Mucosa of descending colon (tissue), 3 donors: ENCODE results near the gene DKKL1. TPM values are rescaled to one million over a fixed set of nuclear protein-coding genes. Genes with fewer than 3 reads are reported as not detected.

Experiments
- ATAC-seq: fragments of 200-7000 bp; cut with Tn5 transposase; one replicate; pipeline ENCODE4 v1.9.1; 2020; ENCODE audit warnings: mild to moderate bottlenecking, moderate library complexity
- DNase-seq, 3 donors: peaks; one replicate each; pipeline ENCODE4 v3.0.0-alpha.2; 2020
- H3K36me3 ChIP-seq: fragments of 200-600 bp; one replicate; pipeline ENCODE4 v1.8.0; 2021; ENCODE audit warnings: low read depth, mild to moderate bottlenecking
- H3K4me1 ChIP-seq: fragments of 200-600 bp; one replicate; pipeline ENCODE4 v1.8.0; 2021; ENCODE audit warnings: low read depth, mild to moderate bottlenecking
- H3K4me3 ChIP-seq: fragments of 200-600 bp; one replicate; pipeline ENCODE4 v1.8.0; 2021; ENCODE audit warnings: mild to moderate bottlenecking
- H3K9me3 ChIP-seq: fragments of 200-600 bp; one replicate; pipeline ENCODE4 v1.8.0; 2021; ENCODE audit warnings: mild to moderate bottlenecking
- intact Hi-C, 2 donors: fragments of 100-400 bp; cut with DNase I in 1 of 2; cut with micrococcal nuclease in 1 of 2; formaldehyde crosslinking; loops; one replicate each; pipeline versions ENCODE4 v1.11.0 to v1.11.1; 2022; cut with DNase I, micrococcal nuclease
- total RNA-seq, 3 donors: library from RNA; stranded (reverse); fragmentation: NEBNext Ultra II Directional in 2 of 3; extraction: Animal tissue kit (Norgen Biotek cat#: 25700) in 2 of 3; gene quantifications; one replicate each; pipeline versions ENCODE4 v1.2.1 to v1.2.4, GENCODE V29; 2021 to 2023
- TF ChIP-seq, protein P1 (sequence below): fragments of 200-600 bp; IDR thresholded peaks from one replicate; pipeline ENCODE4 v1.8.0; 2022; ENCODE audit warnings: antibody characterized with exemption, mild to moderate bottlenecking
- donor health status: DM: no; HTN: no; CAD: no; lungs with moderate emphysema.
- donor health status: DM: no; HTN: no; CAD: no.
- donor health status: DM: no; HTN: yes; CAD: no.

The DKKL1 gene
- total RNA-seq, 3 donors from 2014 or later = 0.44 TPM; not detected in 2

DNA sequence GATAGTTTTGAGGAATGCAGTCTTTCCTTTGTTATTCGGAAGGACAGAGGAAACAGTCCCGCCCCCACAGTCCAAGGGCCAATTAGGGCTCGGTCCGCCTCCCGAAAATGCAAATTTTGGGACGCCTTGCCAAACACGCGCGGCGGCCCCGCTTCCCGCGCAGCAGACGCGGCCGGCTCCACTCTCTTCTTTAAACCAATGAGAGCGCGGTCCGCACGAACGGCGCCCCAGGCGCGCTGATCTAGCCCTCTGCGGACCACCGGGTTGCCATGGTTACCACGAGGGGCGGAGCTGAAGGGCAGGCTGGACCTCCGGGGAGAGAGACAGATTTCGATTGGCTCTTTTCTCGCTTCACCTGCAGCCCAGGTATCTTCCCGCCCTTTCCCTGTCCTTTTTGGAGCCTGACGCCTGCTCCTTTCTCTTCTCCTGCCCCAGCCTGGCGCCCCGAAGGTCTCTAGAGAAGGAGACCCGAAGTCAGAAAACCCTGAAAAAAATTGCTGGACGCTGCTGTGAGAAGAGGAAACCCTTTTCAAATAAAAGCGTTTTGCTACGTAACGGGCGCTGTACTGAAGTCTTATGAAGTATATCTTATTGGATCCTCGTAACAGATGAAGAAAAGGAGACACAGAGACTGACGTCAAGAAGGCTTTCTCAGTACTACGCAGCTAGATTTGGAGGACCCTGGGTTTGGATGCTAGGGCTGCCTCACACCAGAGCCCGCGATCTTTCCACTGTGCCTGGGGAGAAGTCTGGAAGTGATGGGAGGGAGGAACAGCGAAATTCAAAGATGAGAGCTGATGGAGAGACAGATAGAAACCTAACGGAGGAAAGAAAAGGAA lies 57.6 kb downstream of the DKKL1 start:
- intact Hi-C loops = no loop called here
- ATAC-seq (peak; percentile 74), DNase-seq (peak in 2 of 3 donors; percentile 56 to 66)
- TF ChIP-seq, protein P1, sequence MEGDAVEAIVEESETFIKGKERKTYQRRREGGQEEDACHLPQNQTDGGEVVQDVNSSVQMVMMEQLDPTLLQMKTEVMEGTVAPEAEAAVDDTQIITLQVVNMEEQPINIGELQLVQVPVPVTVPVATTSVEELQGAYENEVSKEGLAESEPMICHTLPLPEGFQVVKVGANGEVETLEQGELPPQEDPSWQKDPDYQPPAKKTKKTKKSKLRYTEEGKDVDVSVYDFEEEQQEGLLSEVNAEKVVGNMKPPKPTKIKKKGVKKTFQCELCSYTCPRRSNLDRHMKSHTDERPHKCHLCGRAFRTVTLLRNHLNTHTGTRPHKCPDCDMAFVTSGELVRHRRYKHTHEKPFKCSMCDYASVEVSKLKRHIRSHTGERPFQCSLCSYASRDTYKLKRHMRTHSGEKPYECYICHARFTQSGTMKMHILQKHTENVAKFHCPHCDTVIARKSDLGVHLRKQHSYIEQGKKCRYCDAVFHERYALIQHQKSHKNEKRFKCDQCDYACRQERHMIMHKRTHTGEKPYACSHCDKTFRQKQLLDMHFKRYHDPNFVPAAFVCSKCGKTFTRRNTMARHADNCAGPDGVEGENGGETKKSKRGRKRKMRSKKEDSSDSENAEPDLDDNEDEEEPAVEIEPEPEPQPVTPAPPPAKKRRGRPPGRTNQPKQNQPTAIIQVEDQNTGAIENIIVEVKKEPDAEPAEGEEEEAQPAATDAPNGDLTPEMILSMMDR = no peak
- Histone ChIP-seq H3K36me3 (no peaks in the 10 kb centered on the region), H3K9me3 (no peaks in the 10 kb centered on the region), H3K4me3 (no peak overlapping the region), H3K4me1 (peaks cover 5% of the 10 kb centered on the region)

- Histone ChIP-seq H3K4me3 (no peak overlapping the region), H3K4me1 (peaks cover 5% of the 10 kb centered on the region), H3K9me3 (no peaks in the 10 kb centered on the region), H3K36me3 (no peaks in the 10 kb centered on the region)
- TF ChIP-seq, protein P1 = no peak
- intact Hi-C loops = no loop called here
- ATAC-seq (no peak), DNase-seq (no peak)
Observed at GRCh38 chr19:49421878-49422202, 58.2 kb downstream of the DKKL1 start.

DNA sequence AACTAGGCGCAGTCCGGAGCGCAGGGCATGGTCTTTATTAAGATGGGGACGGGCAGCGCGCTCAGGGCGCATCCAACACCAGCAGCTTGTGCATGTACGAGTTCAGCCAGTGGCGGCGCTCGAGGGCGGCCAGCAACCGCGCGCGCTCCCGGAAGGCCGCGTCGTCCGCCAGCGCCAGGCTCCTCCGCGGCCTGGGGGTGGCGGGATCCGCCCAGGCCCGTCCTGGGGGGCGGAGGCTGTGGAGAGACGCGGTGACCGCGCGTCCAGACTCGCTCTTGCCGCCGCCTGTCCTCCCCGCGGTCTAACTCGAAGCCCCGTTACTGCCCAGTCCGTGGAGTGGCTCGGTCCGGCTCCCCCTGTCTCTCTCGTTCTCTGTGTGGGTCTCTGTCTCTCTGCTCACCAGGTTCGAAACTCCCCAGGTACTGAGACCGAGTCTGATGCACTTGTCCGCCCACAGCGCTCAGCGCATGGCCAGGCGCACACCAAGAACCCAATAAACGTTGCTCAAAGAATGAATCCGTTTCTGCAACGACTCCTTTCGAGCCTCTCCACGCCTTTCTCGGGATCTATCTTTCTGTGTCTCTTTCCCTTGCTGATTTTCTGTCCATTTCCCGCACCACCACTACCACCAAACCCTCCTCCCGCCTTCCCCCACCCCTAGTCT lies 58.9 kb downstream of the DKKL1 start:
- no peaks in the 10 kb centered on the region for H3K36me3 ChIP-seq
- DNase-seq (peak in 2 of 3 donors; percentile 29 to 60), ATAC-seq (peak; percentile 77)
- intact Hi-C loops = no loop called here
- no peak overlapping the region for H3K4me3 ChIP-seq
- peaks cover 5% of the 10 kb centered on the region for H3K4me1 ChIP-seq
- no peaks in the 10 kb centered on the region for H3K9me3 ChIP-seq
- TF ChIP-seq, protein P1 = no peak

- TF ChIP-seq, protein P1 = no peak
- DNase-seq (no peak), ATAC-seq (no peak)
- Histone ChIP-seq H3K36me3 (no peaks in the 10 kb centered on the region), H3K4me3 (no peak within 1 kb of the TSS), H3K9me3 (no peaks in the 10 kb centered on the region), H3K4me1 (peaks cover 9% of the 10 kb centered on the region)
- intact Hi-C loops = no loop called here
Observed at GRCh38 chr19:49423071-49423984, 59.7 kb downstream of the DKKL1 start, which contains the start of gene PTH2. TSS of gene PTH2 (minus strand) at chr19:49423441. CDS start at chr19:49423339, 102 bp downstream.

DNA sequence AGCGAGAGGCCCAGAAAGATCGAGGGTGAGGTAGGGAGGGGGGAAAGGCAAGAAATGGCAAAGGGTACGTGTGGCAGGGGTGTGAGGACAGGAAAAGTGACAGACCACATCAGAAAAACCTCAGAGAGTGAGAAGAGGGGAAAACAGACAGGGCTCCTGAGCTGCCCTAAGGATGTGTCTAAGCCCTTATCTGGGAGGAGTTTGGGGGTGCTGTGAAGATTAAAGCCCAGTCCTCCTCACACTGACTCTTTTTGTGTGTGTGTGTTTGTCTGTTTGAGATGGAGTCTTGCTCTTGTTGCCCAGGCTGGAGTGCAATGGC lies 60.3 kb downstream of the DKKL1 start:
- Histone ChIP-seq H3K4me1 (peaks cover 10% of the 10 kb centered on the region), H3K36me3 (no peaks in the 10 kb centered on the region), H3K9me3 (no peaks in the 10 kb centered on the region), H3K4me3 (no peak overlapping the region)
- TF ChIP-seq, protein P1 = no peak
- ATAC-seq (no peak), DNase-seq (no peak)
- intact Hi-C loops = no loop called here

Other genes starting within 250 kb of the DKKL1 start
- 10 to 100 TPM in 2 of 3 donors, 1 to 10 TPM in 1; 7.2 to 20.4 (median 11.7) TPM for gene LIN7B, start 249.5 kb upstream of the DKKL1 start, total RNA-seq
- gene C19orf73, start 244.7 kb upstream of the DKKL1 start, total RNA-seq = 1 to 10 TPM; 1.8 to 3.2 (median 2.1) TPM
- 10 to 100 TPM; 15.1 to 21.4 (median 19.6) TPM for gene PPFIA3, start 244.3 kb upstream of the DKKL1 start, total RNA-seq
- 1 to 10 TPM in 2 of 3 donors, under 1 TPM in 1; 0.73 to 1.9 (median 1.2) TPM for gene HRC, start 208.5 kb upstream of the DKKL1 start, total RNA-seq
- gene TRPM4, start 206.1 kb upstream of the DKKL1 start, total RNA-seq = 100 to 1,000 TPM; 182 to 398 (median 274) TPM
- 1 to 10 TPM in 1 of 3 donors, under 1 TPM in 2; 0.36 to 3.7 (median 0.52) TPM for gene SLC6A16, start 38.7 kb upstream of the DKKL1 start, total RNA-seq
- gene CD37, start 28.5 kb upstream of the DKKL1 start, total RNA-seq = 10 to 100 TPM in 2 of 3 donors, 1 to 10 TPM in 1; 5.6 to 11.2 (median 10.1) TPM
- 10 to 100 TPM in 2 of 3 donors, 1 to 10 TPM in 1; 9.8 to 64.0 (median 21.8) TPM for gene TEAD2, start 1.5 kb upstream of the DKKL1 start, total RNA-seq
- gene KASH5, start 24.4 kb downstream of the DKKL1 start, total RNA-seq = not detected
- gene PTH2, start 59.6 kb downstream of the DKKL1 start, total RNA-seq = not detected
- gene GFY, start 61.5 kb downstream of the DKKL1 start, total RNA-seq = not detected
- gene SLC17A7, start 77.7 kb downstream of the DKKL1 start, total RNA-seq = 1 to 10 TPM in 1 of 3 donors, under 1 TPM in 2; 0.20 to 1.0 (median 0.51) TPM
- 10 to 100 TPM; 65.2 to 78.7 (median 76.6) TPM for gene PIH1D1, start 87.9 kb downstream of the DKKL1 start, total RNA-seq
- 10 to 100 TPM; 31.2 to 36.4 (median 36.3) TPM for gene ALDH16A1, start 89.3 kb downstream of the DKKL1 start, total RNA-seq
- 10 to 100 TPM in 1 of 3 donors, 1 to 10 TPM in 2; 3.3 to 14.8 (median 7.8) TPM for gene FLT3LG, start 110.3 kb downstream of the DKKL1 start, total RNA-seq
- 1,000 to 10,000 TPM; 2,162 to 2,782 (median 2,296) TPM for gene RPL13A, start 123.7 kb downstream of the DKKL1 start, total RNA-seq
- 1,000 to 10,000 TPM; 1,414 to 1,682 (median 1,521) TPM for gene RPS11, start 132.6 kb downstream of the DKKL1 start, total RNA-seq
- gene FCGRT, start 148.8 kb downstream of the DKKL1 start, total RNA-seq = 100 to 1,000 TPM; 308 to 537 (median 450) TPM
- gene RCN3, start 164.1 kb downstream of the DKKL1 start, total RNA-seq = 10 to 100 TPM; 28.5 to 42.2 (median 34.0) TPM
- gene NOSIP, start 216.7 kb downstream of the DKKL1 start, total RNA-seq = 10 to 100 TPM; 59.2 to 72.5 (median 66.3) TPM
- 10 to 100 TPM in 2 of 3 donors, 1 to 10 TPM in 1; 9.1 to 25.1 (median 18.9) TPM for gene PRRG2, start 217.4 kb downstream of the DKKL1 start, total RNA-seq
- gene PRR12, start 227.3 kb downstream of the DKKL1 start, total RNA-seq = 10 to 100 TPM; 24.2 to 37.3 (median 26.2) TPM